ENCODE data around the gene DACH2. TPM values are rescaled to one million over a fixed set of nuclear protein-coding genes. Genes with fewer than 3 reads are reported as not detected.

DACH2 gene
- total RNA-seq = not detected

GRCh38 chrX:86148024-86148511, at the start of gene DACH2:
DACH2 (plus strand) TSS chrX:86148451.
- Histone ChIP-seq H3K27me3 (replicated peaks; ENCODE audit: insufficient read depth) (no peaks in the 10 kb centered on the region), H3K4me3 (peak within 1 kb of the TSS; percentile 64), H3K9me3 (no peaks in the 10 kb centered on the region), H3K36me3 (no peaks in the 10 kb centered on the region), H3K27ac (no peak within 1 kb of the TSS), H3K4me1 (ENCODE audit: control insufficient read depth in 1 of 2, low read depth in 2 of 2) (no peaks in the 10 kb centered on the region)
- TF ChIP-seq CTCF (IDR thresholded peaks at IDR 0.05) = no peak
- DNase-seq (ENCODE audit: low spot score) = peak; percentile 3
- no peak for ATAC-seq (ENCODE audit: insufficient number of reproducible peaks, low FRiP score, low read depth)

GRCh38 chrX:86102341-86102740, 45.9 kb upstream of the DACH2 start:
- Histone ChIP-seq H3K27me3 (replicated peaks; ENCODE audit: insufficient read depth) (no peaks in the 10 kb centered on the region), H3K9me3 (no peaks in the 10 kb centered on the region), H3K36me3 (no peaks in the 10 kb centered on the region), H3K4me1 (ENCODE audit: control insufficient read depth in 1 of 2, low read depth in 2 of 2) (no peaks in the 10 kb centered on the region), H3K27ac (no peak overlapping the region), H3K4me3 (no peak overlapping the region)
- DNase-seq (ENCODE audit: low spot score) (no peak), ATAC-seq (ENCODE audit: insufficient number of reproducible peaks, low FRiP score, low read depth) (no peak)
- no peak for TF ChIP-seq CTCF (IDR thresholded peaks at IDR 0.05)

GRCh38 chrX:86103061-86103460, 45.2 kb upstream of the DACH2 start:
- H3K27ac ChIP-seq = no peak overlapping the region
- ATAC-seq (ENCODE audit: insufficient number of reproducible peaks, low FRiP score, low read depth) (no peak), DNase-seq (ENCODE audit: low spot score) (no peak)
- no peaks in the 10 kb centered on the region for H3K9me3 ChIP-seq
- H3K27me3 ChIP-seq (replicated peaks; ENCODE audit: insufficient read depth) = no peaks in the 10 kb centered on the region
- TF ChIP-seq CTCF (IDR thresholded peaks at IDR 0.05) = no peak
- H3K4me3 ChIP-seq = no peak overlapping the region
- no peaks in the 10 kb centered on the region for H3K36me3 ChIP-seq
- H3K4me1 ChIP-seq (ENCODE audit: control insufficient read depth in 1 of 2, low read depth in 2 of 2) = no peaks in the 10 kb centered on the region

GRCh38 chrX:86104526-86104925, 43.7 kb upstream of the DACH2 start:
- DNase-seq (ENCODE audit: low spot score) (no peak), ATAC-seq (ENCODE audit: insufficient number of reproducible peaks, low FRiP score, low read depth) (no peak)
- Histone ChIP-seq H3K9me3 (no peaks in the 10 kb centered on the region), H3K27me3 (replicated peaks; ENCODE audit: insufficient read depth) (no peaks in the 10 kb centered on the region), H3K4me3 (no peak overlapping the region), H3K36me3 (no peaks in the 10 kb centered on the region), H3K27ac (no peak overlapping the region), H3K4me1 (ENCODE audit: control insufficient read depth in 1 of 2, low read depth in 2 of 2) (no peaks in the 10 kb centered on the region)
- TF ChIP-seq CTCF (IDR thresholded peaks at IDR 0.05) = no peak

GRCh38 chrX:86121916-86122315, 26.3 kb upstream of the DACH2 start:
- Histone ChIP-seq H3K9me3 (no peaks in the 10 kb centered on the region), H3K4me1 (ENCODE audit: control insufficient read depth in 1 of 2, low read depth in 2 of 2) (no peaks in the 10 kb centered on the region), H3K36me3 (no peaks in the 10 kb centered on the region), H3K4me3 (no peak overlapping the region), H3K27me3 (replicated peaks; ENCODE audit: insufficient read depth) (no peaks in the 10 kb centered on the region), H3K27ac (no peak overlapping the region)
- ATAC-seq (ENCODE audit: insufficient number of reproducible peaks, low FRiP score, low read depth) = no peak
- DNase-seq (ENCODE audit: low spot score) = no peak
- TF ChIP-seq CTCF (IDR thresholded peaks at IDR 0.05) = no peak
